ENCODE data around the gene ADCY10. TPM values are rescaled to one million over a fixed set of nuclear protein-coding genes. Genes with fewer than 3 reads are reported as not detected.

The ADCY10 gene
- total RNA-seq, 1 donor from 2014 or later, result 0.19 TPM

GRCh38 chr1:167795810-167796740, 117.9 kb downstream of the ADCY10 start:
- Mint-ChIP-seq H3K9me3 (no peaks in the 10 kb centered on the region), H3K4me3 (no peak overlapping the region), H3K27ac (no peak overlapping the region), H3K4me1 (peaks cover 15% of the 10 kb centered on the region), H3K27me3 (no peaks in the 10 kb centered on the region), H3K36me3 (ENCODE audit: low read depth) (peaks cover 8% of the 10 kb centered on the region)
- intact Hi-C loops (cut with micrococcal nuclease), result loop anchor here (5.0 kb wide), 1 partner anchor 44 kb away; no protein-coding TSS in a partner anchor
- DNase-seq, result no peak

DNA sequence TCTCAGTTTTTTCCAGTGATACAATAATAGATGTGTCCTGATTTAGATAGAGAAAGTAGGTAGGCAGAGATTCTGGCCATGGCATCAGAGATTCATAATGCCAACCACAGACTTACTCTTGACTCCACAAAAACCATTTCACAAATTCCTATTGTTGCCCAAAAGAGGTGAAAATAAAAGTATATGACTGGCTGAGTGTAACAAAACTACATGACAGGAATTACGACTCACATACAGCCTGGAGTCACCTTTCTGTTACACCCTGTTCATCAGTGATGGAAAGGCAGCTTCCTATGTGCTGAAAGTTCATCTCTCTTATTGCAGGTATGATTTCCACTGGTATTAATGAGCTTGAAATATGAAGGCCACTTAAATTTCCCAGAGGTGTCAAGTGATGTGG, 119.9 kb downstream of the ADCY10 start:
- Mint-ChIP-seq H3K36me3 (ENCODE audit: low read depth) (peaks cover 20% of the 10 kb centered on the region), H3K27ac (no peak overlapping the region), H3K9me3 (no peaks in the 10 kb centered on the region), H3K27me3 (no peaks in the 10 kb centered on the region), H3K4me1 (peaks cover 15% of the 10 kb centered on the region), H3K4me3 (no peak overlapping the region)
- DNase-seq, result no peak
- intact Hi-C loops (cut with micrococcal nuclease), result no loop called here

- intact Hi-C loops (cut with micrococcal nuclease), result no loop called here
These were observed 121.8 kb downstream of the ADCY10 start for GRCh38 chr1:167792188-167792565.

GRCh38 chr1:167791281-167792187, 122.4 kb downstream of the ADCY10 start:
- H3K36me3 Mint-ChIP-seq (ENCODE audit: low read depth), result peaks cover 25% of the 10 kb centered on the region
- H3K27ac Mint-ChIP-seq, result no peak overlapping the region
- H3K4me3 Mint-ChIP-seq, result no peak overlapping the region
- DNase-seq, result no peak
- intact Hi-C loops (cut with micrococcal nuclease), result no loop called here
- no peaks in the 10 kb centered on the region for H3K9me3 Mint-ChIP-seq
- H3K27me3 Mint-ChIP-seq, result no peaks in the 10 kb centered on the region
- H3K4me1 Mint-ChIP-seq, result peaks cover 7% of the 10 kb centered on the region

More at GRCh38 chr1:167792188-167792565, 121.8 kb downstream of the ADCY10 start:
- H3K4me3 Mint-ChIP-seq, result no peak overlapping the region
- H3K9me3 Mint-ChIP-seq, result no peaks in the 10 kb centered on the region
- no peaks in the 10 kb centered on the region for H3K27me3 Mint-ChIP-seq
- peaks cover 27% of the 10 kb centered on the region for H3K36me3 Mint-ChIP-seq (ENCODE audit: low read depth)
- no peak overlapping the region for H3K27ac Mint-ChIP-seq
- peaks cover 11% of the 10 kb centered on the region for H3K4me1 Mint-ChIP-seq
- DNase-seq, result no peak

DNA sequence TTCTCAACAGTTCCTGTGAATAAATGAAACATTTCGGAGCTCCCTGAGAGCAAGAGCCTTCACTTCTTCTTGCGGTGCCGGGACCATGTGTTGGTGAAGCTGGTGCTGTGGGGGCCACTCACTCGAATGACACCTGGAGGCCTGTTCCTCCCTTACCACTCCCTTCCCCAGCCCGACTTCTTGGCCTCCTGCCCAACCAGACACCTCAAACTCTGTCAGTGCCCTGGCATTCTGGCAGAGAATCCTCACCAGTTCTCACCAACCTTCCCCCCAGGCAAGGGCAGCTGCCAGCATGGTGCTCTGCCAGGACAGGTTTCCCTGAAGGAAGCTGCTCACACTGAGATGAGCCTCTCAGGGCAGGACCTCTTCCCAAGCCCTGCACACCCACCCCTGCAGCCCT, 123.8 kb downstream of the ADCY10 start:
- Mint-ChIP-seq H3K36me3 (ENCODE audit: low read depth) (peaks cover 29% of the 10 kb centered on the region), H3K4me3 (no peak overlapping the region), H3K27me3 (no peaks in the 10 kb centered on the region), H3K4me1 (peaks cover 4% of the 10 kb centered on the region), H3K9me3 (no peaks in the 10 kb centered on the region), H3K27ac (no peak overlapping the region)
- intact Hi-C loops (cut with micrococcal nuclease), result no loop called here
- DNase-seq, result no peak

DNA sequence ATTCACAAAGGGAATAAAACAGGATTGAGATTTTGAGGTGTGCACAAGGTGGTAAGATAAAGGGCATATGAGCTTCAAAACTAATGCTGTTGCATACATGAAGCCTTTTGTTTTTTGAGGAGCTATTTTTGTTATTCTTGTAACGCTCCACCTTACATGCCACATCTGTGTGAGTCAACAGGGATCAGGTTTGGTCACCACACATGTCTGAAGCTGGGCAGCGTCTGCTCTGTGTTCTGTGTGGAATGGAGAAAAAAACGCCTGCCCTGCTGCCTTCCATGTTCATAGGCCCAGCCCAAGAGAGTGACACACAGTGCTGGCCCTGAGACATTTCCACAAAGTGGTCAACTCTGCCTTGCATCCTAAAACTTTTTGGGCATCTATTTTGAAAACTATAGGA, 124.4 kb downstream of the ADCY10 start:
- no peak overlapping the region for H3K27ac Mint-ChIP-seq
- H3K4me1 Mint-ChIP-seq, result peaks cover 7% of the 10 kb centered on the region
- no peak overlapping the region for H3K4me3 Mint-ChIP-seq
- DNase-seq, result no peak
- intact Hi-C loops (cut with micrococcal nuclease), result no loop called here
- H3K27me3 Mint-ChIP-seq, result no peaks in the 10 kb centered on the region
- no peaks in the 10 kb centered on the region for H3K9me3 Mint-ChIP-seq
- peaks cover 32% of the 10 kb centered on the region for H3K36me3 Mint-ChIP-seq (ENCODE audit: low read depth)

GRCh38 chr1:167786502-167786901, 127.4 kb downstream of the ADCY10 start:
- peak; percentile 41 for DNase-seq
- Mint-ChIP-seq H3K4me1 (peaks cover 5% of the 10 kb centered on the region), H3K27ac (no peak overlapping the region), H3K27me3 (no peaks in the 10 kb centered on the region), H3K9me3 (no peaks in the 10 kb centered on the region), H3K4me3 (no peak overlapping the region), H3K36me3 (ENCODE audit: low read depth) (peaks cover 39% of the 10 kb centered on the region)
- intact Hi-C loops (cut with micrococcal nuclease), result no loop called here

DNA sequence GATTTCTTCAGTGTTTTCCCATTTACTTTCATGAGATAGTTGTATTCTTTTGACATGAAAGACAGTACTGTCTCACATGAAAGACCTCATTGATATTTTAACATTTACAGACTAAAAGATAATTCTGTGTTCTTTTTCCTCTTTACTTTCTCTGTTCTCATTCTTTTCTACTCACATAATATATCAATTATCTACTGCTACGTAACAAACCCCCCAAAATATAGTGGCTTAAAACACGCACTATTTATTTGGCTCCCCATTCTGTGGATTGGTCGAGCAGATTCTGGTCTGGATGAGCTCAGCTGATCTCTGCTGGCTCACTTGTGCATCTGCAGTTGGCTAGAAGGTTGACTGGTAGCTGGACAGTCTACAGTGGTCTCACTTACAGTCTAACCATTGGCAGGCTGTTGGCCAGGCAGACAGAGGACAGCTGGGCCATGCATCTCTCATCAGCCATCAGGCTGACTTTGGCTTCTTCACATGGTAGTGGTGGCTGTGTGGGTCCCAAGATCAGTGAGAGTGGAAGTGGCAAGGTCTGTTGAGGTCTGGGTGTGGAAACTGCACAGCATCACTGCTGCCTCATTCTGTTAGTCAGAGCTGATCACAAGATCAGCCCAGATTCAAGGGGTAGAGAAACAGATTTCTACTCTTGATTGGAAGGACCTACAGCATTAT, 128.9 kb downstream of the ADCY10 start:
- peaks cover 5% of the 10 kb centered on the region for H3K4me1 Mint-ChIP-seq
- peak; percentile 57 for DNase-seq
- peaks cover 40% of the 10 kb centered on the region for H3K36me3 Mint-ChIP-seq (ENCODE audit: low read depth)
- H3K27ac Mint-ChIP-seq, result no peak overlapping the region
- intact Hi-C loops (cut with micrococcal nuclease), result no loop called here
- H3K4me3 Mint-ChIP-seq, result no peak overlapping the region
- no peaks in the 10 kb centered on the region for H3K27me3 Mint-ChIP-seq
- peaks cover 2% of the 10 kb centered on the region for H3K9me3 Mint-ChIP-seq

DNA sequence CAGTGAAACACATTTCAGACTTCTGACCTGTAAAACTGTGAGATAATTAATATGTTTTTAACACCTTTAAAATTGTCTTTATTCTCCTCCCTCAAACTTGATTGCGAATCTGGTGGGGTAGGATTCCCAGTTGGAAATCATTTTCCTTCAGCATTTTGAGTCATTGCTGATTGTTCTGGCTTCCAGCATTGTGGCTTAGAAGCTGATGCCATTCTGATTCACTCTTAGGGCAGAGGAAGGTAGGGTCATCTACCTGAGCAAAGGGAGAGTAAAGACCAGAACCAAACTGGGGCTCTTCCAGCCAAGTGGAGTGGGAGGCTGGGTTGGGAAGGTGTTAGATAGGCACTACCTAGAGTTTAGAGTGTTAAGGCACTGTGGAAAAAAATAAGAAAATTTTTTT, 131.0 kb downstream of the ADCY10 start:
- Mint-ChIP-seq H3K36me3 (ENCODE audit: low read depth) (peaks cover 45% of the 10 kb centered on the region), H3K27ac (no peak overlapping the region), H3K4me3 (no peak overlapping the region), H3K9me3 (peaks cover 5% of the 10 kb centered on the region), H3K4me1 (peaks cover 5% of the 10 kb centered on the region), H3K27me3 (no peaks in the 10 kb centered on the region)
- intact Hi-C loops (cut with micrococcal nuclease), result no loop called here
- DNase-seq, result peak; percentile 37

- intact Hi-C loops (cut with micrococcal nuclease), result no loop called here
- no peak for DNase-seq
- Mint-ChIP-seq H3K9me3 (peaks cover 9% of the 10 kb centered on the region), H3K27me3 (no peaks in the 10 kb centered on the region), H3K4me3 (no peak overlapping the region), H3K27ac (no peak overlapping the region), H3K4me1 (peaks cover 15% of the 10 kb centered on the region), H3K36me3 (ENCODE audit: low read depth) (peaks cover 46% of the 10 kb centered on the region)
These were observed 132.4 kb downstream of the ADCY10 start for GRCh38 chr1:167781558-167781957.

- intact Hi-C loops (cut with micrococcal nuclease), result loop anchor here (1.0 to 2.0 kb wide), 2 partner anchors 26 to 56 kb away; partner anchors contain the start of gene MPZL1
These were observed 136.7 kb downstream of the ADCY10 start for GRCh38 chr1:167777269-167777650.

GRCh38 chr1:167776616-167777268, 137.2 kb downstream of the ADCY10 start:
- DNase-seq, result peak; percentile 47
- Mint-ChIP-seq H3K27ac (peak overlapping the region; percentile 58), H3K36me3 (ENCODE audit: low read depth) (peaks cover 55% of the 10 kb centered on the region), H3K4me3 (peak overlapping the region; percentile 23), H3K27me3 (no peaks in the 10 kb centered on the region), H3K4me1 (peaks cover 31% of the 10 kb centered on the region), H3K9me3 (peaks cover 9% of the 10 kb centered on the region)
- intact Hi-C loops (cut with micrococcal nuclease), result loop anchor here (1.0 to 2.0 kb wide), 2 partner anchors 27 to 56 kb away; partner anchors contain the start of gene MPZL1

More at GRCh38 chr1:167777269-167777650, 136.7 kb downstream of the ADCY10 start:
- peak; percentile 66 for DNase-seq
- H3K4me3 Mint-ChIP-seq, result peak overlapping the region; percentile 23
- H3K27me3 Mint-ChIP-seq, result no peaks in the 10 kb centered on the region
- peak overlapping the region; percentile 58 for H3K27ac Mint-ChIP-seq
- peaks cover 53% of the 10 kb centered on the region for H3K36me3 Mint-ChIP-seq (ENCODE audit: low read depth)
- H3K4me1 Mint-ChIP-seq, result peaks cover 31% of the 10 kb centered on the region
- H3K9me3 Mint-ChIP-seq, result peaks cover 9% of the 10 kb centered on the region

DNA sequence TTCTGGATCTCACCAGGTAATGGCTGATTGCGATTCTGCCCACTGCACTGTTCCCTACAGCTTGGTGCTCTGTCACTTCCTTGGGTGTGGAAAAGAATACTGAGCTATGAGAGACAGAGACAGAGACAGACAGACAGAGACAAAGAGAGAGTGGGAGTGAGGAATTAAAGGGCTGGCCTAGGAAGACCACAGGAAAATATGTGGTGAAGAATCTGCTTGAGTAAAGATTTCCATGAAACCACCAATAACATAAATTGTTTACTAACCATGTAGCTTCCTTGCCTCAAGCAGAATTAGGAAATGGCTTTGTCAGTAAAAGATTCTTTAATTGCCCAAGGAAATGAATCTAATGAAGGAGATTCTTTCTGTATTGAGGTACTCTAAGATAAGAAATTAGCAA, 137.8 kb downstream of the ADCY10 start:
- H3K9me3 Mint-ChIP-seq, result peaks cover 9% of the 10 kb centered on the region
- H3K27ac Mint-ChIP-seq, result peak overlapping the region; percentile 23
- H3K36me3 Mint-ChIP-seq (ENCODE audit: low read depth), result peaks cover 58% of the 10 kb centered on the region
- no peaks in the 10 kb centered on the region for H3K27me3 Mint-ChIP-seq
- H3K4me1 Mint-ChIP-seq, result peaks cover 31% of the 10 kb centered on the region
- H3K4me3 Mint-ChIP-seq, result no peak overlapping the region
- intact Hi-C loops (cut with micrococcal nuclease), result loop anchor here (2.0 kb wide), 1 partner anchor 55 kb away; the partner anchor contains the start of gene MPZL1
- peak; percentile 41 for DNase-seq
